IPS-NIHi7 (cell line): ENCODE measurements around the gene CCSER2.
"Not testable (repeated sequence)": the region's sequence is repeated elsewhere in the genome, so short reads cannot be mapped to it uniquely, and the experiment has no call there.

Experiments
- DNase-seq: peaks from one replicate; pipeline ENCODE4 v3.0.0; 2012; ENCODE audit warnings: mixed read lengths; ENCODE audit errors: extremely low spot score

CCSER2 gene

GRCh38 chr10:84519235-84519634 lies 190.8 kb downstream of the CCSER2 start:
- DNase-seq = no peak

- DNase-seq = no peak
Measured at GRCh38 chr10:84521013-84521412, 192.6 kb downstream of the CCSER2 start.

GRCh38 chr10:84521468-84521867 lies 193.1 kb downstream of the CCSER2 start:
- DNase-seq = no peak

- no peak for DNase-seq
Measured at GRCh38 chr10:84522612-84523462, 194.4 kb downstream of the CCSER2 start.

GRCh38 chr10:84523526-84523925 lies 195.1 kb downstream of the CCSER2 start:
- no peak for DNase-seq

- DNase-seq = no peak
Measured at GRCh38 chr10:84524435-84524834, 196.0 kb downstream of the CCSER2 start.

GRCh38 chr10:84525120-84525806 lies 196.9 kb downstream of the CCSER2 start:
- no peak for DNase-seq

- DNase-seq = not testable (repeated sequence)
Measured at GRCh38 chr10:84525807-84526182, 197.4 kb downstream of the CCSER2 start.

- not testable (repeated sequence) for DNase-seq
Measured at GRCh38 chr10:84527386-84527785, 199.0 kb downstream of the CCSER2 start.

GRCh38 chr10:84528526-84528925 lies 200.1 kb downstream of the CCSER2 start:
- DNase-seq = not testable (repeated sequence)

- no peak for DNase-seq
Measured at GRCh38 chr10:84530724-84531325, 202.4 kb downstream of the CCSER2 start.

GRCh38 chr10:84531396-84531795 lies 203.0 kb downstream of the CCSER2 start:
- DNase-seq = no peak

- no peak for DNase-seq
Measured at GRCh38 chr10:84534168-84534567, 205.8 kb downstream of the CCSER2 start.

GRCh38 chr10:84537447-84537931 lies 209.1 kb downstream of the CCSER2 start:
- peak; percentile 74 for DNase-seq

GRCh38 chr10:84538036-84538435 lies 209.6 kb downstream of the CCSER2 start:
- no peak for DNase-seq

- no peak for DNase-seq
Measured at GRCh38 chr10:84539216-84539615, 210.8 kb downstream of the CCSER2 start.

GRCh38 chr10:84540022-84540616 lies 211.7 kb downstream of the CCSER2 start:
- DNase-seq = no peak

GRCh38 chr10:84540617-84541288 lies 212.4 kb downstream of the CCSER2 start:
- DNase-seq = peak; percentile 82

GRCh38 chr10:84541289-84541637 lies 212.9 kb downstream of the CCSER2 start:
- peak; percentile 70 for DNase-seq

GRCh38 chr10:84542522-84543490 lies 214.4 kb downstream of the CCSER2 start:
- DNase-seq = no peak
